ENCODE results near the gene KRT17. TPM values are rescaled to one million over a fixed set of nuclear protein-coding genes. Genes with fewer than 3 reads are reported as not detected.
"Not testable (repeated sequence)": the region's sequence is repeated elsewhere in the genome, so short reads cannot be mapped to it uniquely, and the experiment has no call there.

KRT17 gene
- total and polyA plus RNA-seq, 2 experiments from 2014 or later = 59.5 to 118 TPM

- Histone ChIP-seq H3K27ac (no peak overlapping the region), H3K79me2 (no peaks in the 10 kb centered on the region), H3K9me3 (ENCODE audit: low read depth) (no peaks in the 10 kb centered on the region), H3K27me3 (no peaks in the 10 kb centered on the region), H4K20me1 (ENCODE audit: insufficient read depth, poor library complexity, severe bottlenecking) (no peaks in the 10 kb centered on the region), H3K4me1 (ENCODE audit: insufficient read depth) (no peaks in the 10 kb centered on the region), H2AFZ (no peak overlapping the region), H3K9me2 (replicated peaks; ENCODE audit: insufficient read depth) (no peaks in the 10 kb centered on the region), H3K4me3 (no peak overlapping the region), H3K36me3 (replicated peaks; ENCODE audit: insufficient read depth, low read depth) (no peaks in the 10 kb centered on the region), H3K4me2 (no peak overlapping the region)
- no peak for DNase-seq (ENCODE audit: low spot score)
- 89% methylated on average over 3 of the region's 3 CpGs for WGBS (ENCODE audit: low lambda C conversion rate, missing lambda C conversion rate)
- no peak for TF ChIP-seq EZH2phosphoT487 (IDR thresholded peaks at IDR 0.05; ENCODE audit: low read depth, severe bottlenecking, unreplicated experiment)
These were observed 7.2 kb downstream of the KRT17 start for GRCh38 chr17:41617136-41617535.

GRCh38 chr17:41616486-41616885, 7.9 kb downstream of the KRT17 start:
- H3K4me1 ChIP-seq (ENCODE audit: insufficient read depth); H3K9me2 ChIP-seq (replicated peaks; ENCODE audit: insufficient read depth); H3K79me2 ChIP-seq; H3K36me3 ChIP-seq (replicated peaks; ENCODE audit: insufficient read depth, low read depth); H3K9me3 ChIP-seq (ENCODE audit: low read depth); H3K27me3 ChIP-seq; H3K4me2 ChIP-seq; H3K27ac ChIP-seq; H3K4me3 ChIP-seq; H4K20me1 ChIP-seq (ENCODE audit: insufficient read depth, poor library complexity, severe bottlenecking); DNase-seq (ENCODE audit: low spot score); H2AFZ ChIP-seq: not testable (repeated sequence)
- 90% methylated on average over 4 of the region's 4 CpGs for WGBS (ENCODE audit: low lambda C conversion rate, missing lambda C conversion rate)

GRCh38 chr17:41615454-41615853, 8.9 kb downstream of the KRT17 start:
- H3K4me2 ChIP-seq = no peak overlapping the region
- H3K9me2 ChIP-seq (replicated peaks; ENCODE audit: insufficient read depth) = no peaks in the 10 kb centered on the region
- DNase-seq (ENCODE audit: low spot score) = peak; percentile 57
- no peak overlapping the region for H3K4me3 ChIP-seq
- no peak overlapping the region for H3K27ac ChIP-seq
- no peak overlapping the region for H2AFZ ChIP-seq
- no peaks in the 10 kb centered on the region for H3K36me3 ChIP-seq (replicated peaks; ENCODE audit: insufficient read depth, low read depth)
- H4K20me1 ChIP-seq (ENCODE audit: insufficient read depth, poor library complexity, severe bottlenecking) = no peaks in the 10 kb centered on the region
- 48% methylated on average over 7 of the region's 7 CpGs for WGBS (ENCODE audit: low lambda C conversion rate, missing lambda C conversion rate)
- no peaks in the 10 kb centered on the region for H3K9me3 ChIP-seq (ENCODE audit: low read depth)
- no peaks in the 10 kb centered on the region for H3K79me2 ChIP-seq
- no peaks in the 10 kb centered on the region for H3K4me1 ChIP-seq (ENCODE audit: insufficient read depth)
- H3K27me3 ChIP-seq = no peaks in the 10 kb centered on the region
- TF ChIP-seq EZH2phosphoT487 (IDR thresholded peaks at IDR 0.05; ENCODE audit: low read depth, severe bottlenecking, unreplicated experiment) (no peak), CTCF (IDR thresholded peaks at IDR 0.05; ENCODE audit: poor library complexity) (no peak), EZH2 (IDR thresholded peaks at IDR 0.05; ENCODE audit: borderline replicate concordance) (no peak)

GRCh38 chr17:41614767-41615166, 9.6 kb downstream of the KRT17 start:
- DNase-seq (ENCODE audit: low spot score); H3K9me2 ChIP-seq (replicated peaks; ENCODE audit: insufficient read depth); H3K79me2 ChIP-seq; H4K20me1 ChIP-seq (ENCODE audit: insufficient read depth, poor library complexity, severe bottlenecking); H3K27me3 ChIP-seq; H3K4me1 ChIP-seq (ENCODE audit: insufficient read depth); H2AFZ ChIP-seq; H3K27ac ChIP-seq; H3K9me3 ChIP-seq (ENCODE audit: low read depth); H3K4me2 ChIP-seq; H3K36me3 ChIP-seq (replicated peaks; ENCODE audit: insufficient read depth, low read depth); H3K4me3 ChIP-seq: not testable (repeated sequence)
- 71% methylated on average over 9 of the region's 9 CpGs for WGBS (ENCODE audit: low lambda C conversion rate, missing lambda C conversion rate)

- no peak overlapping the region for H3K27ac ChIP-seq
- H3K4me2 ChIP-seq = no peak overlapping the region
- no peak for TF ChIP-seq EZH2 (IDR thresholded peaks at IDR 0.05; ENCODE audit: borderline replicate concordance)
- no peak overlapping the region for H2AFZ ChIP-seq
- no peaks in the 10 kb centered on the region for H3K79me2 ChIP-seq
- no peak for DNase-seq (ENCODE audit: low spot score)
- H3K36me3 ChIP-seq (replicated peaks; ENCODE audit: insufficient read depth, low read depth) = no peaks in the 10 kb centered on the region
- no peaks in the 10 kb centered on the region for H3K9me3 ChIP-seq (ENCODE audit: low read depth)
- H4K20me1 ChIP-seq (ENCODE audit: insufficient read depth, poor library complexity, severe bottlenecking) = no peaks in the 10 kb centered on the region
- H3K4me1 ChIP-seq (ENCODE audit: insufficient read depth) = no peaks in the 10 kb centered on the region
- no peaks in the 10 kb centered on the region for H3K27me3 ChIP-seq
- no peak overlapping the region for H3K4me3 ChIP-seq
- no peaks in the 10 kb centered on the region for H3K9me2 ChIP-seq (replicated peaks; ENCODE audit: insufficient read depth)
- WGBS (ENCODE audit: low lambda C conversion rate, missing lambda C conversion rate) = 94% methylated on average over 5 of the region's 5 CpGs
These were observed 10.3 kb downstream of the KRT17 start for GRCh38 chr17:41614098-41614497.

Measured in hepatocyte (in vitro differentiated cells).